Stimulated activated CD4-positive, alpha-beta T cell treated with anti-CD3 and anti-CD28 coated beads, Interleukin-4, amount 100 ng/mL, for 4 hours (primary cell): ENCODE data around the gene C1orf105.

ENCODE experiments used
- DNase-seq, 2 experiments: peaks; one replicate each; pipeline ENCODE4 v3.0.0-alpha.2; 2020

C1orf105 gene

GRCh38 chr1:172496678-172497077, 76.2 kb downstream of the C1orf105 start:
- DNase-seq, result no peak

GRCh38 chr1:172497230-172497629, 76.7 kb downstream of the C1orf105 start:
- no peak for DNase-seq

GRCh38 chr1:172498857-172499256, 78.4 kb downstream of the C1orf105 start:
- DNase-seq, result no peak

- DNase-seq, result peak in 1 of 2 experiments; percentile 17
Measured at GRCh38 chr1:172499636-172500141, 79.2 kb downstream of the C1orf105 start.

GRCh38 chr1:172500207-172500606, 79.7 kb downstream of the C1orf105 start:
- DNase-seq, result no peak

GRCh38 chr1:172507741-172508140, 87.3 kb downstream of the C1orf105 start:
- no peak for DNase-seq

- DNase-seq, result no peak
Measured at GRCh38 chr1:172510479-172510878, 90.0 kb downstream of the C1orf105 start.

GRCh38 chr1:172512591-172512990, 92.1 kb downstream of the C1orf105 start:
- no peak for DNase-seq

- no peak for DNase-seq
Measured at GRCh38 chr1:172513479-172513878, 93.0 kb downstream of the C1orf105 start.

- no peak for DNase-seq
Measured at GRCh38 chr1:172514108-172514507, 93.6 kb downstream of the C1orf105 start.

GRCh38 chr1:172515436-172515835, 95.0 kb downstream of the C1orf105 start:
- no peak for DNase-seq

- DNase-seq, result no peak
Measured at GRCh38 chr1:172515927-172516326, 95.4 kb downstream of the C1orf105 start.

- DNase-seq, result no peak
Measured at GRCh38 chr1:172517081-172517480, 96.6 kb downstream of the C1orf105 start.

- DNase-seq, result no peak
Measured at GRCh38 chr1:172517545-172517944, 97.1 kb downstream of the C1orf105 start.
